K562 (cell line): Measurements from ENCODE around the gene CSF3. TPM values are rescaled to one million over a fixed set of nuclear protein-coding genes. Genes with fewer than 3 reads are reported as not detected.

Experiments
- CBFA2T3 ChIP-seq: fragments of 450-650 bp; IDR thresholded peaks from 2 replicates; pipeline ENCODE4 v1.6.1; 2017
- CHCHD3 ChIP-seq: fragments of 250-450 bp; sonication (Bioruptor Pico); IDR thresholded peaks from 2 replicates; pipeline ENCODE4 v2.1.2; 2022; ENCODE audit warnings: mild to moderate bottlenecking
- CREB3L1 ChIP-seq: fragments of 450-650 bp; IDR thresholded peaks from 2 replicates; pipeline ENCODE4 v1.6.1; 2014; ENCODE audit warnings: low read depth, mild to moderate bottlenecking, moderate library complexity, borderline replicate concordance
- ESRRB ChIP-seq: fragments of 250-450 bp; sonication (Bioruptor Pico); IDR thresholded peaks from 2 replicates; pipeline ENCODE4 v1.5.0; 2020; ENCODE audit warnings: mild to moderate bottlenecking, moderate library complexity, borderline replicate concordance
- KDM1A ChIP-seq, 2 experiments: fragments of 450-650 bp; IDR thresholded peaks; 2 replicates each; pipeline ENCODE4 v1.6.1; 2016; ENCODE audit warnings: mild to moderate bottlenecking in 2 of 2
- KLF13 ChIP-seq: fragments of 450-650 bp; IDR thresholded peaks from 2 replicates; pipeline ENCODE4 v1.6.1; 2016; ENCODE audit warnings: missing genetic modification characterization, low read depth, mild to moderate bottlenecking, missing compliant biosample characterization, moderate library complexity, borderline replicate concordance
- MEIS2 ChIP-seq: fragments of 450-650 bp; IDR thresholded peaks from 2 replicates; pipeline ENCODE4 v1.6.1; 2014; ENCODE audit warnings: mild to moderate bottlenecking; ENCODE audit not compliant: partially characterized antibody
- NUFIP1 ChIP-seq: fragments of 450-650 bp; IDR thresholded peaks from 2 replicates; pipeline ENCODE4 v1.6.1; 2018; ENCODE audit not compliant: partially characterized antibody
- RBM17 ChIP-seq: fragments of 200-400 bp; formaldehyde crosslinking; IDR thresholded peaks from 2 replicates; pipeline ENCODE4 v1.6.1; 2017; ENCODE audit warnings: low read depth, mild to moderate bottlenecking, low read length, borderline replicate concordance
- RFX1 ChIP-seq: fragments of 450-650 bp; IDR thresholded peaks from 2 replicates; pipeline ENCODE4 v1.6.1; 2016; ENCODE audit warnings: mild to moderate bottlenecking, moderate library complexity
- RFX5 ChIP-seq: IDR thresholded peaks from 2 replicates; pipeline ENCODE4 v1.6.1; 2011; ENCODE audit warnings: low read depth, mild to moderate bottlenecking, improper control_type of control experiment, low read length
- SMARCA4 ChIP-seq: fragments of 450-650 bp; IDR thresholded peaks from 2 replicates; pipeline ENCODE4 v1.6.1; 2016
- SRF ChIP-seq, 2 experiments: fragments of 250-450, 450-650 bp in 1 of 2; sonication (Bioruptor Pico) in 1 of 2; sonication (generic) in 1 of 2; formaldehyde crosslinking; IDR thresholded peaks; 2 replicates each; pipeline versions ENCODE4 v1.5.0 to v1.5.1; 2020 to 2022; ENCODE audit warnings: mild to moderate bottlenecking in 1 of 2, missing genetic modification reagents in 1 of 2
- SRSF1 ChIP-seq: fragments of 200-400 bp; formaldehyde crosslinking; IDR thresholded peaks from 2 replicates; pipeline ENCODE4 v1.6.1; 2017; ENCODE audit warnings: mild to moderate bottlenecking, low read depth, low read length, moderate library complexity
- STAT5A ChIP-seq: IDR thresholded peaks from 2 replicates; pipeline ENCODE4 v1.6.1; 2012; ENCODE audit warnings: low read length, inconsistent platforms, borderline replicate concordance
- TCFL5 ChIP-seq: fragments of 250-450 bp; sonication (Bioruptor Pico); conservative IDR thresholded peaks from 2 replicates; pipeline ENCODE4 v1.6.1; 2021; ENCODE audit warnings: mild to moderate bottlenecking, moderate library complexity, matching md5 sums
- TGIF2 ChIP-seq: sonication (generic); formaldehyde crosslinking; IDR thresholded peaks from 2 replicates; pipeline ENCODE4 v1.8.1; 2022; ENCODE audit warnings: mild to moderate bottlenecking, missing genetic modification reagents, moderate library complexity
- TRIM24 ChIP-seq, 2 experiments: fragments of 450-650 bp; IDR thresholded peaks; 2 replicates each; pipeline ENCODE4 v1.6.1; 2016
- U2AF2 ChIP-seq: fragments of 200-400 bp; formaldehyde crosslinking; optimal IDR thresholded peaks from 2 replicates; pipeline ENCODE3; 2017; ENCODE audit warnings: low read depth, mild to moderate bottlenecking, low read length
- XRCC4 ChIP-seq: IDR thresholded peaks from one replicate; pipeline ENCODE4 v1.6.1; 2011; ENCODE audit not compliant: insufficient read depth, insufficient read length; ENCODE audit errors: extremely low read depth
- XRCC5 ChIP-seq: fragments of 200-400 bp; formaldehyde crosslinking; IDR thresholded peaks from 2 replicates; pipeline ENCODE4 v1.6.1; 2017; ENCODE audit warnings: low read depth, mild to moderate bottlenecking, low read length
- ZNF696 ChIP-seq: fragments of 250-450 bp; sonication (Bioruptor Pico); conservative IDR thresholded peaks from 2 replicates; pipeline ENCODE4 v1.4.0; 2020; ENCODE audit warnings: mild to moderate bottlenecking, moderate library complexity
- ZNF766 ChIP-seq: fragments of 200-800 bp; sonication (Bioruptor generic); conservative IDR thresholded peaks from 2 replicates; pipeline ENCODE4 v1.6.1; 2016; ENCODE audit warnings: missing genetic modification characterization, missing compliant biosample characterization
- ZZZ3 ChIP-seq: fragments of 450-650 bp; IDR thresholded peaks from 2 replicates; pipeline ENCODE4 v1.6.1; 2016; ENCODE audit warnings: antibody characterized with exemption, mild to moderate bottlenecking, moderate library complexity
- polyA plus RNA-seq, 8 experiments: library from polyadenylated mRNA; depleted of rRNA in 4 of 8; stranded (reverse) in 5 of 8; unstranded in 3 of 8; fragments of >200 nt; fragmentation: Nextera tagmentation in 2 of 8; fragmentation: Illumina TruSeq in 1 of 8; extraction: Ambion mirVana in 2 of 8; extraction: Trizol in 1 of 8; gene quantifications; 2 replicates each; pipeline versions ENCODE4 v1.2.1 to v1.2.3, GENCODE V29; 2011 to 2014; ENCODE audit warnings: inconsistent platforms in 1 of 8, missing spikeins in 1 of 8
- total RNA-seq, 7 experiments: library from RNA; depleted of rRNA in 6 of 7; stranded (reverse); fragments of >200 nt in 6 of 7; fragmentation: Illumina TruSeq in 2 of 7; extraction: Trizol in 2 of 7; gene quantifications; 2 replicates each; pipeline versions ENCODE4 v1.2.1 to v1.2.3, GENCODE V29; 2011 to 2021; ENCODE audit warnings: low replicate concordance in 1 of 7
- TF ChIP-seq, protein P1 (sequence below): fragments of 450-650 bp; IDR thresholded peaks from 2 replicates; pipeline ENCODE4 v1.6.1; 2018; ENCODE audit warnings: mild to moderate bottlenecking, low read depth; ENCODE audit not compliant: partially characterized antibody
- TF ChIP-seq, protein P2 (sequence below): sonication (generic); formaldehyde crosslinking; IDR thresholded peaks from 2 replicates; pipeline ENCODE4 v1.9.0; 2022; ENCODE audit warnings: mild to moderate bottlenecking, missing genetic modification reagents
- TF ChIP-seq, protein P3 (sequence below): fragments of 250-450 bp; sonication (Bioruptor Pico); IDR thresholded peaks from 2 replicates; pipeline ENCODE4 v1.4.0; 2020; ENCODE audit warnings: mild to moderate bottlenecking, moderate library complexity

Gene CSF3
- total and polyA plus RNA-seq, 9 of the 15 experiments (the other 6 are each of a cell fraction or from before 2014, with no cell fraction given): 0.19 TPM; not detected in 8

- peak in 1 of 2 experiments; percentile 69; a peak in 2 of 4 replicates for TF ChIP-seq KDM1A (IDR thresholded peaks at IDR 0.05)
- peak; percentile 97 for TF ChIP-seq MEIS2
- TF ChIP-seq KLF13 (tag): no peak
- TF ChIP-seq TGIF2 (CRISPR knock-in tag): no peak
- peak in 1 of 2 experiments; percentile 88; a peak in 2 of 4 replicates for TF ChIP-seq SRF (CRISPR knock-in tag; IDR thresholded peaks at IDR 0.05)
- TF ChIP-seq CHCHD3: no peak
- TF ChIP-seq, protein P1, sequence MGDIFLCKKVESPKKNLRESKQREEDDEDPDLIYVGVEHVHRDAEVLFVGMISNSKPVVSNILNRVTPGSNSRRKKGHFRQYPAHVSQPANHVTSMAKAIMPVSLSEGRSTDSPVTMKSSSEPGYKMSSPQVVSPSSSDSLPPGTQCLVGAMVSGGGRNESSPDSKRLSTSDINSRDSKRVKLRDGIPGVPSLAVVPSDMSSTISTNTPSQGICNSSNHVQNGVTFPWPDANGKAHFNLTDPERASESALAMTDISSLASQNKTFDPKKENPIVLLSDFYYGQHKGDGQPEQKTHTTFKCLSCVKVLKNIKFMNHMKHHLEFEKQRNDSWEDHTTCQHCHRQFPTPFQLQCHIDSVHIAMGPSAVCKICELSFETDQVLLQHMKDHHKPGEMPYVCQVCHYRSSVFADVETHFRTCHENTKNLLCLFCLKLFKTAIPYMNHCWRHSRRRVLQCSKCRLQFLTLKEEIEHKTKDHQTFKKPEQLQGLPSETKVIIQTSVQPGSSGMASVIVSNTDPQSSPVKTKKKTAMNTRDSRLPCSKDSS: no peak
- TF ChIP-seq ZNF696 (CRISPR knock-in tag): no peak
- TF ChIP-seq TRIM24 (IDR thresholded peaks at IDR 0.05): no peak
- no peak for TF ChIP-seq TCFL5
- peak; percentile 96 for TF ChIP-seq ZNF766 (CRISPR knock-in tag)
- TF ChIP-seq SRSF1: no peak
- peak; percentile 70 for TF ChIP-seq SMARCA4
- TF ChIP-seq XRCC4: no peak
- TF ChIP-seq RFX5: no peak
- no peak for TF ChIP-seq U2AF2
- TF ChIP-seq ZZZ3: no peak
- TF ChIP-seq NUFIP1: no peak
- TF ChIP-seq ESRRB: no peak
- TF ChIP-seq XRCC5: no peak
- TF ChIP-seq CREB3L1: no peak
- TF ChIP-seq STAT5A: peak; percentile 24; the same call in 1 of the 2 replicates
- no peak for TF ChIP-seq RFX1
- no peak for TF ChIP-seq RBM17
- peak; percentile 82 for TF ChIP-seq CBFA2T3
- TF ChIP-seq, protein P2, sequence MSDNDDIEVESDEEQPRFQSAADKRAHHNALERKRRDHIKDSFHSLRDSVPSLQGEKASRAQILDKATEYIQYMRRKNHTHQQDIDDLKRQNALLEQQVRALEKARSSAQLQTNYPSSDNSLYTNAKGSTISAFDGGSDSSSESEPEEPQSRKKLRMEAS (CRISPR knock-in tag): no peak
- TF ChIP-seq, protein P3, sequence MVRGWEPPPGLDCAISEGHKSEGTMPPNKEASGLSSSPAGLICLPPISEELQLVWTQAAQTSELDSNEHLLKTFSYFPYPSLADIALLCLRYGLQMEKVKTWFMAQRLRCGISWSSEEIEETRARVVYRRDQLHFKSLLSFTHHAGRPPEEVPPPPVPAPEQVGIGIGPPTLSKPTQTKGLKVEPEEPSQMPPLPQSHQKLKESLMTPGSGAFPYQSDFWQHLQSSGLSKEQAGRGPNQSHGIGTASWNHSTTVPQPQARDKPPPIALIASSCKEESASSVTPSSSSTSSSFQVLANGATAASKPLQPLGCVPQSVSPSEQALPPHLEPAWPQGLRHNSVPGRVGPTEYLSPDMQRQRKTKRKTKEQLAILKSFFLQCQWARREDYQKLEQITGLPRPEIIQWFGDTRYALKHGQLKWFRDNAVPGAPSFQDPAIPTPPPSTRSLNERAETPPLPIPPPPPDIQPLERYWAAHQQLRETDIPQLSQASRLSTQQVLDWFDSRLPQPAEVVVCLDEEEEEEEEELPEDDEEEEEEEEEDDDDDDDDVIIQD: no peak
Observed at GRCh38 chr17:40005520-40005919, 9.7 kb upstream of the CSF3 start (continued).
